EL (cell line): ENCODE data around the gene REN.

Experiments used
- DNase-seq: peaks from one replicate; pipeline ENCODE4 v3.0.0-alpha.2; 2016

Gene REN

GRCh38 chr1:204152310-204153044 is 13.7 kb downstream of the REN start:
- no peak for DNase-seq

GRCh38 chr1:204151552-204152309 is 14.4 kb downstream of the REN start, which contains the start of gene ETNK2:
TSS of gene ETNK2 (minus strand) at chr1:204152044. CDS start at chr1:204151852, 192 bp downstream.
- DNase-seq, result peak; percentile 59

GRCh38 chr1:204150702-204151551 is 15.2 kb downstream of the REN start:
- no peak for DNase-seq

GRCh38 chr1:204149635-204150565 is 16.2 kb downstream of the REN start:
- no peak for DNase-seq

- no peak for DNase-seq
Observed at GRCh38 chr1:204149107-204149506, 17.0 kb downstream of the REN start.

GRCh38 chr1:204147406-204148383 is 18.4 kb downstream of the REN start:
- no peak for DNase-seq

- no peak for DNase-seq
Observed at GRCh38 chr1:204146965-204147364, 19.2 kb downstream of the REN start.

- no peak for DNase-seq
Observed at GRCh38 chr1:204146309-204146708, 19.8 kb downstream of the REN start.

GRCh38 chr1:204145033-204145504 is 21.1 kb downstream of the REN start:
- no peak for DNase-seq

GRCh38 chr1:204143276-204144041 is 22.7 kb downstream of the REN start:
- DNase-seq, result no peak

GRCh38 chr1:204142032-204142974 is 23.8 kb downstream of the REN start:
- no peak for DNase-seq

- DNase-seq, result no peak
Observed at GRCh38 chr1:204141131-204141530, 25.0 kb downstream of the REN start.

- no peak for DNase-seq
Observed at GRCh38 chr1:204139952-204140351, 26.2 kb downstream of the REN start.

GRCh38 chr1:204139088-204139487 is 27.0 kb downstream of the REN start:
- no peak for DNase-seq

GRCh38 chr1:204136814-204137213 is 29.3 kb downstream of the REN start:
- DNase-seq, result no peak

- DNase-seq, result no peak
Observed at GRCh38 chr1:204134103-204134502, 32.0 kb downstream of the REN start.

- DNase-seq, result no peak
Observed at GRCh38 chr1:204132718-204133117, 33.4 kb downstream of the REN start.

- DNase-seq, result no peak
Observed at GRCh38 chr1:204131978-204132377, 34.2 kb downstream of the REN start.
